HG03469 (cell line): ENCODE measurements around the gene VEPH1.

Experiments used
- ATAC-seq: cut with Tn5 transposase; IDR thresholded peaks from one replicate; pipeline ENCODE4 v1.9.1; 2021; ENCODE audit warnings: mild to moderate bottlenecking, moderate library complexity, moderate number of reproducible peaks; ENCODE audit not compliant: unreplicated experiment

The VEPH1 gene

GRCh38 chr3:157502916-157503595 is at the start of gene VEPH1:
Gene VEPH1, minus strand, starts transcription at chr3:157503416. Its CDS starts 8,067 bp downstream, at chr3:157495349.
- ATAC-seq: no peak

DNA sequence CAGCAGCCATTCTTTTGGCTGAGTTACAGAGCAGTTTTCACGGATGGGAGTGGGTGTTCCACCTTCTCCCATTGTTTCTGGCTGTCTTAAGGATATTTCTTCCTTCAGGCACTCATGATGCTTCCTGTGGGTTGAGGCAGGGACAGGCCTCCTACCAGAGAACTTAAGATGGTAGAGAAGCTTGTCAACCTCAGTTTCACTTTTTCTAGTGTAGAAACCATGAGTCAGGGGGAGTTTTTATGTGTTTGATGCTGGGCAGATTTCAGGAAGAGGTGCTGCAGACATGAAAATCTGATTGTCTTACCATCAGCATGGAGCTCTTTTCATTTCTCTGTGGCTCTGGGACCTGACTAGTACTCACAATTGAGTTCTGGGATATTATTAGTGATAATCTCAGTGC is 48.7 kb upstream of the VEPH1 start:
- ATAC-seq: no peak

- no peak for ATAC-seq
Measured at GRCh38 chr3:157549498-157549897, 46.3 kb upstream of the VEPH1 start.

GRCh38 chr3:157544501-157545130 is 41.4 kb upstream of the VEPH1 start:
- ATAC-seq: no peak

GRCh38 chr3:157543501-157544035 is 40.4 kb upstream of the VEPH1 start:
- ATAC-seq: no peak

GRCh38 chr3:157542711-157543500 is 39.7 kb upstream of the VEPH1 start:
- ATAC-seq: no peak

DNA sequence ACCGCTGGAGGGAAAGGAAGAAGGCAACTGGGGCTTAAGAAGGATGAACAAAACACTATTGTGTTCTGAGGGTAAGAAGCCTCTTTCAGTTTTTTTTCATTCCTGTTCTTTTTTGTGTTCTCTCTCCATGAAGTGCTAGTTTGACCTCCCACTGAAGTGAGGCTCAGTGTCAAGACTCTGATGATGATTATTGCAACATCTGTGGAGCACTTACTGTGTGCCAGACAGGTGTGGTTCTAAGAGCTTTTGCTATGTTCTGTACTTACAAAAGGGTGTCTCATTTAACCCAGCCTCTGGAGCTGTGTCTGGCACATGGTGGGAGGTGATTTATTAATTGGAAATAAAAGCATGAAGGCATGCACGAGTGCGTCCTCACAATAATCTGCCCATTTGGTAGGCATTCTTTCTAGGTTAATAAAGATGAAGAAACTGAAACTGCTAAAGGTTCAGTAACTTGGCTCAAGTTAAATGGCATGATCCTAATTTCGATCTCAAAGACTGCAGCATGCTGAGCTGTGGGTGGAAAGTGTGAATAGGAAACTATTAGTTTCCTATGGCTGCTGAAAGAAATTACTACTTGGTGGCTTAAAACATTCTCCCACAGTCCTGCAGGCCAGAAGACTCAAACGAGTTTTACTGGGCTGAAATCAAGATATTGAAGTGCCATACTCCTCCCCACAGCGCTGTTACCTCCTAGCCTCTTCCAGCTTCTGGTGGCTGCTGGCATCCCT is 38.5 kb upstream of the VEPH1 start:
- no peak for ATAC-seq

DNA sequence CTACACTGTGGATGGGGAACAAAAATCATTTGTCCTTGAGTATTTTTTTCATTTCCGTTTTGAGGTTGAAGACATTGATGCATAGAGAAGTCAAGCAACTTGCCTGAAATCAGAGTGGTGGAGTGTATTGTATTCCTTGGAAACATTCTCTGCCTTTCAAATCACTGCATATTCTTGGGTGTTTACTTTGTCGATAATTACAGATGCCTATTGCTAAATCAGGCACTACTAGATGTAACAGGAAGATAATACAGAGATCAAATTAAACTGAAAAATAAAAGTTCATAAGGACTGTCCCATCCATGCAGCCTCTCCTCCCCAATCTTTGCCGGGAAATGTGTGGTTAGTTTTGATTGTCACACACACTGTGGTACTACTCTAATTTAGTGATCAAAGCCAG is 37.4 kb upstream of the VEPH1 start:
- no peak for ATAC-seq

DNA sequence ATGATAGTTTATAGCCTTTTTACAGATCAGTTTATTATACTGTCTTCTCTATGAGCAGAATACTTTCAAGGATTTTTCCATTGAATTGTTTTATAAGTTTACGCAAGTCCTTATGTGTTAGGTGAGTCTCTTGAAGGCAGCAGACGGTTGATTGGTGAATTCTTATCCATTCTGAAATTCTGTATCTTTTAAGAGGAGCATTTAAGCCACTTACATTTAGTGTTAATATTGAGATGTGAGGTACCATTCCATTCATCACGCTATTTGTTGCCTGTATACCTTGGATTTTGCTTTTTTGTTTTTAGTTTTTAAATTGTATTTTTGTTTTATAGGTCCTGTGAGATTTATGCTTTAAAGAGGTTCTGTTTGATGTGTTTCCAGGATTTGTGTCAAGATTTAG is 32.5 kb upstream of the VEPH1 start:
- ATAC-seq: no peak

GRCh38 chr3:157534725-157535161 is 31.5 kb upstream of the VEPH1 start:
- no peak for ATAC-seq

DNA sequence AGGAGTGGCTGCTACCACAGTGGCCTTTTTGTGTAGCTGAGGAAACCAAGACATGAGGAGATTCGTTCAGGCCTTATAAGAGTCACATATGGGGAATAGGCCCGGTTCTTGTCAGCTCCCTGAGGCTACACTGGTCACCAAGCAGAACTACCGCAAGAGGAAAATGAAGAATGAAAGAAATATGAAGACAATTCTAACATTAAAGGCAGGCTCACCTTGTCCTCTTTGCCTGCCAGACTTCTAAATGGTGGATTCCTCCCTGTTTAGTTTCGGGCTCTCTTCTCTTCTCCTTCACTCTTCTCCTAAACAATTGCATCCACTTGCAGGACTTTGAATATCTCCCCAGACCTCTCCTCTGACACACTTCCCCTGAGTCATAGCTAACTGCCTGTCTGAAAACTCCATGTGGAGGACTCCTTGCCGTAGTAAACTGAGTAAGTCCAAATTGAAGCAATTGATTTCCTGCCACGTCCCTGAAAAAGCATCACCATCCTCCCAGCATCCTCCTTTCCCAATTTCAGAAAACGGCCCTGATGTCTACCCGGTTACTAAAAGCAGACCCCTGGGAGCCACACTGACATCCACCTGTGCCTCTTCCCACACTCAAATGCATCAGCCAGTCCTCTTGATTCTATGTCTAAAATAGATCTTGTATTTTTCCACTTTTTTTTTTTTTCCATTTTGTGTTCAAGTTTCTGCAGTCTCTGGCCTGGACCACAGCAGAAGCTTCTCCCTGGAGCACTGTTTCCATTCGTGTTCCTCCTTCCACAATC is 30.3 kb upstream of the VEPH1 start:
- ATAC-seq: no peak

DNA sequence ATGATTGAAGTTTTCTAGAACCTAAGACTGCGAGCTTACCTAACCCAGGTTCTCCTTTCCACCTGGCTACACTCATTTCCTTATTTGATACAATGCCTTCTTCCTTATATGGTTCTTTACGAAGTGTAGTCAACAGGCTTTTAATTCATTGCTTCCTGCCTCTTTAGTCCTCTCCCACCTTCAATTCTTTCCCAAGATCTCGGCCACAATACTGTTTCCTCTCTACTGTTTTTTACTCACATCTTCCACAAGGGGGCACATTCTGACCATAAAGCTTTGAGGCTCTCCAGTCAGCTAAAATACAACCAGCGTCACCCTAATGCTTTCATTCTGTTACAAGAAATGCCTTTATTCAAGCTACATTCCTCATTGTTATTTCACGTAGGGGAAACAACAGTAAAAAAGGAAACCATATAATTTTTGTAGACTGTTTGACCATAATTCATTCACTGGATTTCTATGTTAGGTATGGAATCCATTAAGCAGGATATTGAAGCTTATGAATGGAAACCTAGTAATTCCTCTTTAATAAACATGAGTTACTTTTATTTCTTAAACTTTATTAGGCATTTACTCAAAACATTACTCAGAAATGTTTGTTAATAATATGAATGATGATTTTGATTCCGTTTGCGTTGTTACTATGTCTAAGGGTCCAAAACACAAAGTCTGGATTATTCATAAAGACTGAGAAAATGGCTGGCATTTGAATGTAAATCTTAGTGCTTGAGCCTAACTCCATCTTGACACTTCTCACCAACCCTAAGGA is 29.5 kb upstream of the VEPH1 start:
- ATAC-seq: peak; percentile 82

DNA sequence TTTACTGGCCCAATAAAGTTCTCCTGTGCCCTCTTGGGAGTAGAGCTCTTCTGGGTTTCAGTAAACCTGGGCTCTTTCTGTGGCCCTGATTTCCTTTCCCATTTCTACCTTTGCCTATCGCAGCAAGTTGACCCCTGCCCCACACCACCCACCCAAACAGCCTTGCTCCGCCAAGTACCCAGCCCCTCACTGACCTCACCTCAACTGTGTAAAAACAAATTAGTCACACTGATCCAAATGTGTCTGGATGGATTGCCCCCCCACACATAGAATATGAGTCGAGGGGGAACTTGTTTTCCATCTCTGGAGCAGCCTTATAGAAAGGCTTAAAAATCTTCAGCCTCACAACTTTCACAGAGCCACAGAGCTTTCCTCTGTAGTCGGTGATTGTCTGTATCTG is 28.6 kb upstream of the VEPH1 start:
- no peak for ATAC-seq

DNA sequence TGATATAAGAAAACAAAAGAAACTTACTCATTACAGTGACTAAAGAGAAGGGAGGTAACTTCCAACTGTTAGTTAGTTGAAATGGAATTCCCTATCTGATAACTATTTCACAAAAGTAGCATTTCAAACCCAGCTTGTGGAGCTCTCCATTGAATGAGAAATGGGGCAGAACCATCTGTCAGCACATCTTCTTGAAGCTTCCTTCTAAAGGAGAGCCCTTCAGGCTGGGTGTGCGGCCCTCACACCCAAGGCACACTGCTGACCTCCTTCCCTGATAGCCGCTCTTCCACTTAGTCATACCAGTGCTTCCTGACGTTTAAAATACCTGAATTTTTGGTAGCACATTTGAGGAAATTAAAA is 28.1 kb upstream of the VEPH1 start:
- no peak for ATAC-seq

DNA sequence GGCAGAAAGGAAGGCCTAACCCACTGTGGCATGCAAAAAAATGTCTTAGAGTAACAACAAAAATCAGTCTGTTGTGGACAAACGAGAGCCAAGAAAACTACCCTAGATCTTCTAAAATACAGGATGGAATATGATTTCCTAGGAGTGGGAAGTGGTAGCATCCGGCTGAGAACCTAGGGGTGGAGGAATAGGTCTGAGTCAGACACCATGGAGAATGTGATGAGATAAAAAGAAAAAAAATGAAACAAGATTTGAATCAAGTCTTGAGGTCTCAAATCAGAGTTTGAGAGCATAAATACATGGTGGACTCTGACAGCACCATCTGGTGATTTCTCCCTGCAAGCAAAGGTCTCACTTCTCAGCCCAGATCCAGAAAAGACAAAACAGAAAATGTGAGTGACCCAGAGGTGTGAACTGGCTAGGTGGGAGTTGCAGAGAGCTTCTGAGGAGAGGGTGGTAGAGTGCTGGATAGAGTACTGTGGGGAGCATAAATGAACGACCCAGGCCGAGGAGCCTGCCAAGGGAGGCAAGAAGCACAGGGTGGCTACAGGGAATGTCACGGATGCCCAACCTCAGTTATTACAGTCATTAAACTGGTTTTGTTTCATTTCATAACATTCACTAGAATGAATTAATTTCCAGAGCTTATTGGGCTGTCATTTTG is 27.6 kb upstream of the VEPH1 start:
- no peak for ATAC-seq

GRCh38 chr3:157529751-157530150 is 26.5 kb upstream of the VEPH1 start:
- ATAC-seq: no peak

DNA sequence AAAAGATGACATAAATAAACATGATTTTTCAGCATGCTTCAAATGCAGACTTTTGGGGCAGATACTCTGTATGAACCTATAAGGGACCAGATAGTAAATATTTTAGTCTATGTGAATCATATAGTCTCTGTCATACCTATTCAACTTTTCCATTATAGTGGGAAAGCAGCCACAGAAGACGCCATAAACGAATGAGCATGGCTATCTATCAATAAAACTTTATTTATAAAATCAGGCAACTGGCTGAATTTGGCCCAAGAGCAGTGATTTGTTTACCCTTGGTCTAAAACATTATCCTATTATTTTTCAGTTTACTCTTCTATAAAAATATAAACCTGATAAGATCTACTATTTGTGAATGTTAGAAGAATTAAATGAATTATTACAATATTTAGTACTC is 25.9 kb upstream of the VEPH1 start:
- ATAC-seq: no peak

DNA sequence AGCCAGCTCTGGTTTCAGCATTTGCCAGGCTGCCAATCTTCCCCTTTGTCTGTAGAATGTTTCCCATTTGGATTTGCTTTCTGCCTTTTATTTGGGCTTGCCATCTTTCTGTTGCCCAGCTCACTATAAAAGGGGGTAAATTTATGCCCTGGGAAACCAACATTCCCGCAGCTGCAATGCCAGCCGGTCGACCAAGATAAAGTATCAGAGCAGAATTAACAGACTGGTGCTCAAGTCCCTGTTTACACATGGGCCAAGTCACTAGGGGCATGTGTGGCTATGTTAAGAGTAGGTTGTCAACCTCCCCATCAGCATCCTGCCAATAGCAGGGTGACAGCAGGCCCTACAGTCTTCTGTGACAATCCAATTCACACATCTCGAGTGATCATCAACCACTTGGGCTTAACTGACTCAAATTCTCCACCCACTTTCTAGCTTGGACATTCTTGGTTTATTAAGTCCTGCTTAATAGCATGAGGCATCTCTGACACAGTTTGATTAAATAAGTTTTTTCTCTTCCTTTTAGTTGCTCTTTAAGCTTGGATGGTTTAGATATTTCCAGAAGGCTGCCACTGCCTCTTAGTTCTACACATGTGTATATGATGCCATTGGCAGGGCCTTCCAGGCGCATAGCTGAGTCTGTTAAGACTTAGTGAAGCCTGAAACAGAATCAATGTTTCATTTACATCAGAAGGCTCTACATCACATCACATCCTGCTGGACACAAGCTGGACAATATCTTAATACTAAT is 24.1 kb upstream of the VEPH1 start:
- ATAC-seq: no peak
